ENCODE results near the gene SLC25A48.
"Not testable (repeated sequence)": the region's sequence is repeated elsewhere in the genome, so short reads cannot be mapped to it uniquely, and the experiment has no call there.

SLC25A48 gene

GRCh38 chr5:135832941-135833920 is 1.2 kb upstream of the SLC25A48 start:
- no peak overlapping the region for H3K9ac ChIP-seq (ENCODE audit: low read length)
- peaks cover 16% of the 10 kb centered on the region for H3K27me3 ChIP-seq (ENCODE audit: insufficient read depth, low read length)
- no CpG with 5 or more reads among the region's 14 CpGs for WGBS (ENCODE audit: extremely low coverage, insufficient coverage, insufficient read length)

DNA sequence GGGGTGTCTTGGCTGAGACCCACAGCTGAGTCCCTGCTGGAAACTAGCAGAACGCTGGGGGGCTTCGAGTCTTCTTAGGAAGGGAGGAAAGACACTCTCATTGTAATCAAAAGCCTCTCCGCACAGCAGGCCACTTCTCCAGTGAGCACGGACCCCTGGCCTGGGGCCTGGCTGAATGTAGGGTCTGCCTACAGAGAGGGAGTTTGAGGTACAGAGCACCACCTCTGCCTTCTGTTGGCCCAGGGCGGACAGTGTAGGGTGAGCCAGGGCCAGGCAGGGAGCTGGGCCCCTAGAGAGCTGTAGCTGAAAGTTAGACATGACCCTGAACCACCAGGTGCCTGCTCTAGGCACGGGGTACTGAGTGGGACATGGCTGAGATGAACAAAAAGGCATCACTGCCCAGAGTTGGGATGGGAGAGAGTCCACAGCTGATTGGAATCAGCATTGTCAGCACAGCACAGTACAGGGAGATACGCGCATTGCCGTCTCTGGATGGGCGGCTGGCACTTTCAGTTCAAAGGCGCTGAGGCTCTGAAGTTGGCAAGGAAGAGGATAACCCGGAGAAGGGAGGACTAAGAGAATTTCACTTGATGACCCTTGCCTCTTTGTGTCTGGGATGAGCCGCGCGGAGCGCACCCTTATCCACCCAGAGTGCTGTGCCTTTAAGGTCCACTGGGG is 363 bp upstream of the SLC25A48 start:
- H3K27me3 ChIP-seq (ENCODE audit: insufficient read depth, low read length): peaks cover 16% of the 10 kb centered on the region
- no peak overlapping the region for H2AFZ ChIP-seq (ENCODE audit: insufficient read depth, low read length, poor library complexity)
- no peak overlapping the region for H2BK5ac ChIP-seq (ENCODE audit: low read depth, low read length, poor library complexity)
- no peak overlapping the region for H3K14ac ChIP-seq (ENCODE audit: low read length)
- no CpG with 5 or more reads among the region's 16 CpGs for WGBS (ENCODE audit: extremely low coverage, insufficient coverage, insufficient read length)
- H3K4me3 ChIP-seq (ENCODE audit: low read depth, low read length): no peak overlapping the region
- H2BK12ac ChIP-seq (ENCODE audit: low read length): no peak overlapping the region
- no peak for DNase-seq
- no peak overlapping the region for H4K12ac ChIP-seq (ENCODE audit: low read depth, low read length)
- H3K4ac ChIP-seq (ENCODE audit: low read depth, low read length): no peak overlapping the region
- no peaks in the 10 kb centered on the region for H3K79me2 ChIP-seq (ENCODE audit: control insufficient read depth, insufficient read depth, low read length, poor library complexity)
- no peak overlapping the region for H3K27ac ChIP-seq (ENCODE audit: low read depth, low read length)
- peak overlapping the region; percentile 94 for H3K4me2 ChIP-seq (ENCODE audit: low read length)
- no peak overlapping the region for H3K23ac ChIP-seq (ENCODE audit: low read length)
- no peaks in the 10 kb centered on the region for H3K79me1 ChIP-seq (ENCODE audit: low read length)
- H3K9me3 ChIP-seq (ENCODE audit: insufficient read depth, low read depth, low read length): peaks cover 5% of the 10 kb centered on the region
- H4K91ac ChIP-seq (ENCODE audit: low read depth, low read length): no peak overlapping the region
- no peak overlapping the region for H2AK5ac ChIP-seq (ENCODE audit: low read length)
- H3K4me1 ChIP-seq (ENCODE audit: control insufficient read depth in 1 of 2, insufficient read depth in 2 of 2, low read length in 2 of 2): peaks cover 0 to 5% of the 10 kb centered on the region in 2 experiments
- H3K18ac ChIP-seq (ENCODE audit: low read length): no peak overlapping the region
- no peaks in the 10 kb centered on the region for H3K36me3 ChIP-seq (ENCODE audit: control insufficient read depth in 1 of 2, insufficient read depth in 2 of 2, low read length in 2 of 2)
- no peak overlapping the region for H3K9ac ChIP-seq (ENCODE audit: low read length)
- H2BK120ac ChIP-seq (ENCODE audit: insufficient read depth, low read length, poor library complexity): no peak overlapping the region
- no peak overlapping the region for H4K8ac ChIP-seq (ENCODE audit: low read depth, low read length)

More at GRCh38 chr5:135832941-135833920, 1.2 kb upstream of the SLC25A48 start:
- Histone ChIP-seq H3K4me2 (ENCODE audit: low read length) (no peak overlapping the region), H3K36me3 (ENCODE audit: control insufficient read depth in 1 of 2, insufficient read depth in 2 of 2, low read length in 2 of 2) (no peaks in the 10 kb centered on the region), H4K91ac (ENCODE audit: low read depth, low read length) (no peak overlapping the region), H4K8ac (ENCODE audit: low read depth, low read length) (no peak overlapping the region), H3K23ac (ENCODE audit: low read length) (no peak overlapping the region), H2BK5ac (ENCODE audit: low read depth, low read length, poor library complexity) (no peak overlapping the region), H3K79me2 (ENCODE audit: control insufficient read depth, insufficient read depth, low read length, poor library complexity) (no peaks in the 10 kb centered on the region), H4K12ac (ENCODE audit: low read depth, low read length) (no peak overlapping the region), H2BK120ac (ENCODE audit: insufficient read depth, low read length, poor library complexity) (no peak overlapping the region), H2BK12ac (ENCODE audit: low read length) (no peak overlapping the region), H3K14ac (ENCODE audit: low read length) (no peak overlapping the region), H3K9me3 (ENCODE audit: insufficient read depth, low read depth, low read length) (peaks cover 2% of the 10 kb centered on the region), H2AFZ (ENCODE audit: insufficient read depth, low read length, poor library complexity) (no peak overlapping the region), H3K27ac (ENCODE audit: low read depth, low read length) (no peak overlapping the region), H3K18ac (ENCODE audit: low read length) (no peak overlapping the region), H3K4me1 (ENCODE audit: control insufficient read depth in 1 of 2, insufficient read depth in 2 of 2, low read length in 2 of 2) (peaks cover 0 to 5% of the 10 kb centered on the region in 2 experiments), H3K4me3 (ENCODE audit: low read depth, low read length) (no peak overlapping the region), H3K4ac (ENCODE audit: low read depth, low read length) (no peak overlapping the region), H2AK5ac (ENCODE audit: low read length) (no peak overlapping the region), H3K79me1 (ENCODE audit: low read length) (no peaks in the 10 kb centered on the region)
- no peak for DNase-seq

DNA sequence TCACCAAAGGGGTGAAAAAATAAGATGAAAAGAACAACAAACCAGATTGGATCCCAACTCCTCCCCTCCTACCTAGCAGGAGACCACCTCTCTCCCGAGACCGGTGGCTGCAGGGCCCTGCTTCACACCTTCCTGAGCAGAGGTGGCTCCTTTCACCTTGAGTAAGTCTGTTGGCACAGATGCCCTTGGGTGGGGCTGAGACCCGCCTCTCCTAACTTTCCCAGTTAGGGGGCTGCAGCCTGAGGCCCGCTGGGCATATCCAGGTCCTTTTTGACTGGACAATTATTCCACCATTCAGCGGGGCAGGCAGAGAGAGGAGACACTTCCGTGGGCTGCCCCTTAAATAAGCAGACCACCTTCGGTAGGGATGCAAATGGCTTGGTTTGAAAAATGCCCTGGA is 1.3 kb downstream of the SLC25A48 start:
- Histone ChIP-seq H2BK5ac (ENCODE audit: low read depth, low read length, poor library complexity) (no peak overlapping the region), H3K4ac (ENCODE audit: low read depth, low read length) (no peak overlapping the region), H2BK120ac (ENCODE audit: insufficient read depth, low read length, poor library complexity) (no peak overlapping the region), H3K36me3 (ENCODE audit: control insufficient read depth in 1 of 2, insufficient read depth in 2 of 2, low read length in 2 of 2) (no peaks in the 10 kb centered on the region), H4K12ac (ENCODE audit: low read depth, low read length) (no peak overlapping the region), H3K79me2 (ENCODE audit: control insufficient read depth, insufficient read depth, low read length, poor library complexity) (no peaks in the 10 kb centered on the region), H2AFZ (ENCODE audit: insufficient read depth, low read length, poor library complexity) (no peak overlapping the region), H3K27me3 (ENCODE audit: insufficient read depth, low read length) (peaks cover 16% of the 10 kb centered on the region), H3K27ac (ENCODE audit: low read depth, low read length) (no peak overlapping the region), H3K4me1 (ENCODE audit: control insufficient read depth in 1 of 2, insufficient read depth in 2 of 2, low read length in 2 of 2) (peaks cover 0 to 5% of the 10 kb centered on the region in 2 experiments), H3K23ac (ENCODE audit: low read length) (no peak overlapping the region), H4K8ac (ENCODE audit: low read depth, low read length) (no peak overlapping the region), H3K79me1 (ENCODE audit: low read length) (no peaks in the 10 kb centered on the region), H3K9ac (ENCODE audit: low read length) (no peak overlapping the region), H4K91ac (ENCODE audit: low read depth, low read length) (no peak overlapping the region), H2BK12ac (ENCODE audit: low read length) (no peak overlapping the region), H3K18ac (ENCODE audit: low read length) (no peak overlapping the region), H3K14ac (ENCODE audit: low read length) (no peak overlapping the region), H3K4me2 (ENCODE audit: low read length) (no peak overlapping the region), H2AK5ac (ENCODE audit: low read length) (no peak overlapping the region), H3K4me3 (ENCODE audit: low read depth, low read length) (no peak overlapping the region), H3K9me3 (ENCODE audit: insufficient read depth, low read depth, low read length) (peaks cover 6% of the 10 kb centered on the region)
- no CpG with 5 or more reads among the region's 7 CpGs for WGBS (ENCODE audit: extremely low coverage, insufficient coverage, insufficient read length)
- DNase-seq: no peak

DNA sequence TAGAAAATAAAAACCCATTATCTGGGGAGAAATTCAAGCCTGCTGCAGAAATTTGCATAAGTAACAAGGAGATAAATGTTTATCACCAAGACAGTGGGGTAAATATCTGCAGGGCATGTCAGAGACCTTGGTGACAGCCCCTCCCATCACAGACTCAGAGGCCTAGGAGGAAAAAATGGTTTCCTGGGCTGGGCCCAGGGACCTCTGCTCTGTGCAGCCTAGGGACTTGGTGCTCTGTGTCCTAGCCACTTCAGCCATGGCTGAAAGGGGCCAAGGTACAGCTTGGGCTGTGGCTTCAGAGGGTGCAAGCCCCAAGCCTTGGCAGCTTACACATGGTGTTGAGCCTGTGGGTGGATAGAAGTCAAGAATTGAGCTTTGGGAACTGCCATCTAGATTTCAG is 3.9 kb downstream of the SLC25A48 start:
- not testable (repeated sequence) for H3K23ac ChIP-seq (ENCODE audit: low read length); H4K8ac ChIP-seq (ENCODE audit: low read depth, low read length); H2BK5ac ChIP-seq (ENCODE audit: low read depth, low read length, poor library complexity); H3K9ac ChIP-seq (ENCODE audit: low read length); H3K79me1 ChIP-seq (ENCODE audit: low read length); H3K4ac ChIP-seq (ENCODE audit: low read depth, low read length); H2AFZ ChIP-seq (ENCODE audit: insufficient read depth, low read length, poor library complexity); H4K12ac ChIP-seq (ENCODE audit: low read depth, low read length); H3K4me1 ChIP-seq (ENCODE audit: control insufficient read depth in 1 of 2, insufficient read depth in 2 of 2, low read length in 2 of 2); H4K91ac ChIP-seq (ENCODE audit: low read depth, low read length); H2BK12ac ChIP-seq (ENCODE audit: low read length); H3K27ac ChIP-seq (ENCODE audit: low read depth, low read length); H3K4me3 ChIP-seq (ENCODE audit: low read depth, low read length); H3K36me3 ChIP-seq (ENCODE audit: control insufficient read depth in 1 of 2, insufficient read depth in 2 of 2, low read length in 2 of 2); H3K79me2 ChIP-seq (ENCODE audit: control insufficient read depth, insufficient read depth, low read length, poor library complexity); H3K4me2 ChIP-seq (ENCODE audit: low read length); DNase-seq; H2BK120ac ChIP-seq (ENCODE audit: insufficient read depth, low read length, poor library complexity); H3K9me3 ChIP-seq (ENCODE audit: insufficient read depth, low read depth, low read length); H3K14ac ChIP-seq (ENCODE audit: low read length); H2AK5ac ChIP-seq (ENCODE audit: low read length); H3K18ac ChIP-seq (ENCODE audit: low read length)
- peaks cover 16% of the 10 kb centered on the region for H3K27me3 ChIP-seq (ENCODE audit: insufficient read depth, low read length)
